ENCODE measurements around the gene LRPPRC.

- no peak for TF ChIP-seq TAF1 (IDR thresholded peaks at IDR 0.05; ENCODE audit: borderline replicate concordance, insufficient read depth, low read length)
- TF ChIP-seq REST (IDR thresholded peaks at IDR 0.05; ENCODE audit: insufficient read depth in 1 of 2, low read depth in 2 of 2, low read length in 2 of 2) = no peak
Observed at GRCh38 chr2:43885132-43885632, 110.6 kb downstream of the LRPPRC start.

All from PFSK-1 (cell line).